NCI-H524 (cell line): ENCODE results near the gene SLC25A1.
"Not testable (repeated sequence)": the region's sequence is repeated elsewhere in the genome, so short reads cannot be mapped to it uniquely, and the experiment has no call there.

Experiments used
- DNase-seq, 2 experiments: peaks; one replicate each; lab custom pipeline; 2025; lab: John Stamatoyannopoulos, UW

SLC25A1 gene

GRCh38 chr22:19204640-19205039, 26.1 kb upstream of the SLC25A1 start:
- DNase-seq: no peak

DNA sequence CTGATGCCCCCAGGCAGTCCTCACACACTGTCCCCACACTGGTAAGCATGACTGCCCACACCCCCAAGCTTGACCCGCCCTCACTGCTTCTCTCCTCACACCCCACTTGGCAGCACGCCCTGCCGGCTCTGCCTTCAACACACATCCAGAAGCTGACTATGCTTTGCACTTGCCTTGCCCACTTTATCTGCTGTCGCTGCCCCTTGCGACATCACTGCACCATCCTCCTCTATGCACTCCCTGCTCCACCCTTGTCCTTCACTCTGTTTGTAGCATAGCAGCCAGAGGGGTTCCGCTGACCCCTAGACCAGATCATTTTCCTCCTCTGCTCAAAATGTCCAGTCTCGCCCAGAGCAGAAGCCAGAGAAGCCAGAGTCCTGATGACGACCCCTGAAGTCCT, 25.3 kb upstream of the SLC25A1 start:
- no peak for DNase-seq

DNA sequence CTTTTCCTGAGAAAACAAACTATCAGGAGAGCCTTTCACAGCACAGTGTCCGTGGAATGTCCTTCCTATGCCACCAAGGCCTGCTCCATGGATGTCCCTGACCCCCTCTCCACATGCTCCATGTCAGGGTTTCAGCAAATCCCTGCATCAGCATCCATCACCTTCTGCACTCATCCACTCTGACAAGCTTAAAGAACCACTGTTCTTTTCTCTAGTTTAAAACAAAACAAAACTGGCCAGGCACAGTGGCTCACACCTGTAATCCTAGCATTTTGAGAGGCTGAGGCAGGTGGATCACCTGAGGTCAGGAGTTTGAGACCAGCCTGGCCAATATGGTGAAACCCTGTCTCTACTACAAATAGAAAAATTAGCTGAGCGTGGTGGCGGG, 24.3 kb upstream of the SLC25A1 start:
- DNase-seq: not testable (repeated sequence)

DNA sequence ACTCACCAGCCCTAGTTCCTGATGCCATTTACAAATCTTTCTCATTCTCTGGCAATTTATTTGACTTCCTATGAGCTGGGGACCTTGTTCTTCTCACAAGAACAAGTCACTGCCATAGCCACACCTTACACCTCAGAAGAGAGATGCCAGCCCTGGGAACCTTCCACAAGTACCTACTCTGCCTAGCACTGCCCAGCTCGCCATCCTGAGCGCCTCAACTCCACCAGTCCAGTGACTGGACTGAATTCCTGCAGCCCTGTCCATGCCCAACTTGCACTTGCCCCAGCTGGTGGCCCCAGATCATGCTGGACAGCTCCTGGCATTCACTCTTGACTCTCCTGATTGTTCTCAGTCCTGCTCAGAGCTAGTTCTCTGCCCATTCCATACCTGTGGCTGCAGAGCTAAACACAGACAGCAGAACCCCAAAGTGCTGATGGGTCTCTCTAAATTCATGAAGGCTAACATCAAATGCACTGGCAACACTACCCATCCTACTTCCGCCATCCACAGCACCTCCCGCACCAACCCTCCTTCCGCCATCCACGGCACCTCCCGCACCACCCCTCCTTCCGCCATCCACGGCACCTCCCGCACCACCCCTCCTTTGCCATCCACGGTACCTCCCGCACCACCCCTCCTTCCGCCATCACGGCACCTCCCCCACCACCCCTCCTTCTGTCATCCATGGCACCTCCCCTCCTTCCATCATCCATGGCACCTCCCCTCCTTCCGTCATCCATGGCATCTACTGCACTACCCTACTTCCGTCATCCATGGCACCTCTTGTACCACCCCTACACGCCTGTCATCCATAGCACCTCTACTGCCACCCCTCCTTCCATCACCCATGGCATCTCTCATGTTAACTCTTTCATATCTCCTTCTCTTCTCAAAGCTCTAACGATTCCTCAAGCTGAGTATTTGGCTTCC, 23.6 kb upstream of the SLC25A1 start:
- no peak for DNase-seq

- DNase-seq: no peak
These were observed 22.8 kb upstream of the SLC25A1 start for GRCh38 chr22:19201130-19201868.

DNA sequence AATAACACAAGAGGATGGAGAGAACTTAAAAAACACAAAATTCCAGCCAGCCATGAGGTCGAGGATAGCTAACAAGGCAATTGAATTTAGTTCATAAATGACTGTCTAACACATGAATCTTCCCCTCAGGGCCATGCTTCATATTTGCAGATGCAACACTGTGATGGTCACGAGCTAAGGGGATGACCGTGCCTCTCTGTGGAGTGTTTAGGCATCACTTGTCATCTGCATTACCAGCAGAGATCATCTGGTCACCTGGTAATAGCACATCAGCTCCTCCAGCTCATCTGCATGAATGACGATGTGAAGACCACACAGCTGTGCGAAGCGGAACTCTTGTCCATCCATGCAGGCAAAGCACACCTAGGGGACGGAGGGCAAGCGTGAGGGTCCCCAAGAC, 20.9 kb upstream of the SLC25A1 start:
- DNase-seq: no peak

GRCh38 chr22:19197997-19198865, 19.7 kb upstream of the SLC25A1 start:
- no peak for DNase-seq

- no peak for DNase-seq
These were observed 18.5 kb upstream of the SLC25A1 start for GRCh38 chr22:19196841-19197612.

DNA sequence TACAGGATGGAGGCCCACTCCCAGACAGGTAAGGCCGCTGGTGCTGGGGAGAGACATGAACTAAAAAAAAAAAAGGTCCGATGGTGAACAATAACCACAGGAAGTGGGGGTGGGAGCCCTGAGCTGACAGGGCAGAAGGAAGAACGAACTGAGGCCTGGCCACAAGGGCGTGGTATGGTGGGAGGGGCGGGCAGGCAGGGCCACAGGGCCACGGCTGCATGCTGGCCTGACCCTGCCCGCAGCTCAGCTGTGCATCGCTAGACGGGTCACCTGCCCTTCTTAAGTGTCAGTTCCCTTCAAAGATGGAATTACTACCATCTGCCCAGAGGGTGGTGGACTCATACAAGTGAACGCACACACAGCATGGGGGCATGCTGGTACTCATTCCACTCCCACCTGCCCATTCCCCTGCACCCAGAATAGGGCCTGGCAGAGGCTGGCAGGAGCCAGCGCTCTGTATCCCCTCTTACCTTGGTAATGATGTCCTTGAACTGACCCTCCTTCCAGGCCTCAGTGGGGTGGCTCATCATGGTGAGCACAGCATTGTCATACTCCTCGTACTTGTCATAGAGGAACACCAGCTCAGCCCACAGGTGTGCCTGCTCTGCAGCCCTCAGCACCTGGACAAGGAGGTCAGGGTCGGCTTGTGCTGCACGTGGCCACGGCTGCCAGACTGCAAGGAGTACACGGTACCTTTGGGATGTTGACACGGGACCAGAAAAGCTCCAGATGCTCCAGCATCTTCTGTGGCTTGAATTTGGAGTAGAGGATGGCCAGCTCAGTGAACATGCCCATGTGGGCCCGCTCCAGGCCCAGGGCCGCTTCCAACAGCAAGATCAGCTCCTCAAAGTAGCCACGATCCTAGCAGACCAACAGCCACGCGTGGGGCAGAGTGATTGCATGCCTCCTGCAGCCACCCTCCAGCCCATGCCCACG, 17.5 kb upstream of the SLC25A1 start:
- no peak for DNase-seq

DNA sequence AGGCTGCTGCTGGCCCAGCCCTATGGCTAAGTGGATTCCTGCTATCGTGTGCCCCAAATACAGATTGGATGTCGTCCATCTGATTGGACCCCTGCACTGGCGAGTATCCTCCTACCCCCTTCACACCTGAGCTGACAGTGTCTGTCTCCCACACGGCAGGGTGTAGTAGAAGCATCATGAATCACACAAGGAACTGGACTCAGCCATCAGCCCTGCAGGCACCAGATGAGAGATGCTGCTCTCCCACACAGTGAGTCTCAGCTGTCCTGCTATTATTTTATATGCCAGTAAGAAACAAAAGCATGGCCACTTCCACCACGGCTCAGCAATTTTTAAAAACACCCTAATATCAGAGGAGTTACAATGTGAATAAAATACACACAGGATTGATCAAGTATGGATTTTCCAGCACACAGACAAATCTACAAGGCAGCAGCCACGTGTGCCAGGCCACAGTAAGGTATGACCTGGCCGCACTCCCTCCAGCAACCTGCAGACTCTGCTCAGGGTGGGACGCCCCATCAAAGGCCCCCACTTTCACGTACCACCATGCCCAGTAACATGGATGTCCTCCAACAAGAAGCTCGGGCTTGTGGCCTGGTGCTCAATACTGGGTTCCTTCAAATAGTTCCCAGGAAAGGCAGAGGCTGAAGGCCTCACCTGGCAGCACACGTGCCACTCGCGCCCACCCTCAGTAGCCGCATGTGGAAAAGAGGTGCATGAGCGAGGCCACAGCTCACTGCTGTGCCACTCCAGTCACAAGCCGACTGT, 16.4 kb upstream of the SLC25A1 start:
- no peak for DNase-seq

DNA sequence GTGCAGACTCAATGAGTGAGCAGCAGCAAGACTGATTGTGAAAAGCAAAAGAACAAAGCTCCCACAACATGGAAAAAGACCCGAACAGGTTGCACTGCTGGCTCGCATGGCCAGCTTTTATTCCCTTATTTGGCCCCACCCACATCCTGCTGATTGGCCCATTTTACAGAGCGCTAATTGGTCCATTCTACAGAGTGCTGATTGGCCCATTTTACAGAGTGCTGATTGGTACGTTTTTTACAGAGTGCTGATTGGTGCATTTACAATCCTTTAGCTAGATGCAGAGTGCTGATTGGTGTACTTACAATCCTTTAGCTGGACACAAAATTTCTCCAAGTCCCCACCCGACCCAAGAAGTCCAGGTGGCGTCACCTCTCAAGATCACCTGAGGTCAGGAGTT, 15.3 kb upstream of the SLC25A1 start:
- DNase-seq: no peak

- no peak for DNase-seq
These were observed 9.4 kb upstream of the SLC25A1 start for GRCh38 chr22:19187716-19188563.

DNA sequence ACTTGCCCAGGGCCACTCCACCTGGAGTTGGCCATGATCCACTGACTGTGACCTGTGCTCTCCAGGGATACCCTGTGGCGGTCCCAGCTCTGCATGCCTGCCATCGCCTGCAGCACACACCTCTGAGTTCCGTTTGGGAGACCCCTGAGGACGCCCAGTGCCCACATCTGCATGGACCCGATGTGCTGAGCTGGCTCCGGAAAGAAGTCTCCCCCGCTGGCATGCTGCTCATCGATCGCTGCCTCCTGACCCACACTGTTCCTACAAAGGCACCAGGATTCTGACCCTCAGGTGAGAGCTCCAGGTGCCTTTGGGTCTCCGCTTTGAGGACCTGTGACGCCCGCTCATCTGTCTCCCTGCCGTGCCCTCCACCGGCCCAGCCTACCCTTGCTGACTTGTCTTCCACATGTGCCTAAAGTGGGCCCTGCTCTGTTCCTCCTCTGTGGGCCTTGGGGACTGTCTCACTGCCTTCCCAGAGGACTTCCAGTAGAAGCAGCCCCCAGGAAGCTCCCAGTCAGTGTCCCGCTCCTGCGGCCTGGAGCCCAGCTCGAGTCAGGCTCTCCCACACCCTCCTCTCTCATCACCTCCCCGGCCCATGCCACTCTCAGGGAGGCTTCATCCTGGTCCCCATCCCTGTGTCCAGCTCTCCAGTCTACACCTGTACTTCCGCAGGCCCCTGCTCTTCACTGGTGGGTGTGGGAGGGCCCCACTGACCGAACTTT, 5.9 kb upstream of the SLC25A1 start:
- DNase-seq: no peak

DNA sequence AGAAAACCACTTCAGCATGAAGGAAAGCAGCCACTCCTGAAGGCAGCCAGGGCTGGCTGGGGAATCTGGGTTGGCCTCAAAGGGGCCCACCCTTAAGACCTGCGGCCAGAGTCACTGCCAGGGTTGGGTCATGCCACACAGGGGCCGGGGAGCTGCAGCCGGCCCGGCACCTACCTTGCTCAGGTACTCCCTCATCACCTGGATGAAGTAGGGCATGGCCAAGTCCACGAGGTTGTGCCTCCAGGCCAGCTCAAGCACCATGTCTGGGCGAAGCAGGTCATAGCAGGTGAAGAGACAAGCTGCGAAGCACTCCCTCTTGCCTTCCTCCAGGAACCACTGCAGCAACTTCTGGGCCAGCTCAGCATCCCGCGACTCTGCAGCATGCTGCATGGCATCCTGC, 4.7 kb upstream of the SLC25A1 start:
- no peak for DNase-seq

DNA sequence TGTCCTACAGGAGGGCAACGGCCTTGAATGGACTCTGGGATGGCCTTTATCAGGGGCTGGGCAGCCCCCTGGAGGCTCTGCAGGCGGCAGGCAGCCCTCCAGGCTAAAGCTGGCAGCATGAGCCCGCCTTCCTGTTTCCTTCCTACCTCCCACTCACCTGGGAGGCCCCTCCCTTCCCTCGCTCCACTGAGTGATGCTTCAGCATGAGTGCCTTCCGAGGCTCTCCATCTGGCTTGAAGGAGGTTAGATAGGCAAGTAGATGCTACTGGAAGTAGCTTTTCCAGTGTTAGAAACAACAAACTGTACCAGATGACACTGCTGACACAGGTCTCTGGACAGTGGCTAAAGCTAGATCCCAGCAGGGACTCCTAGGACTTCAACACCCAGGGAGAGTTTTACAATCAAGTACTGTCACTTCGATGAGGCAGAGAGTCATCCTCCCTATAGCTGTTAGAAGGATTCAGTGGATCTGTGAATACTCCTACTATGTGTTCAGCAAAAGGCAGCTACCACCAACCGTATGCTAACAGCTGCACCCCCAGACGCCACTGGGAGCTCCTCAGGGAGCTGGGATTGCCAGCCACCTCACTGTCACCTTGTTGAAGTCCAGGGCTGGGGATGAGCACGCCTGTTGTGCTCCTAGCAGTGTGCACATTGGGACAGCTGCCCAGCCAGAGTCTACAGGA, 4.1 kb upstream of the SLC25A1 start:
- DNase-seq: no peak

- no peak for DNase-seq
These were observed 3.4 kb upstream of the SLC25A1 start for GRCh38 chr22:19181786-19182471.
